Measurements from ENCODE around the gene PLXNB2. TPM values are rescaled to one million over a fixed set of nuclear protein-coding genes. Genes with fewer than 3 reads are reported as not detected.

The PLXNB2 gene
- polyA plus RNA-seq, 1 of the 3 experiments (the other 2 are of a cell fraction) = 108 TPM

DNA sequence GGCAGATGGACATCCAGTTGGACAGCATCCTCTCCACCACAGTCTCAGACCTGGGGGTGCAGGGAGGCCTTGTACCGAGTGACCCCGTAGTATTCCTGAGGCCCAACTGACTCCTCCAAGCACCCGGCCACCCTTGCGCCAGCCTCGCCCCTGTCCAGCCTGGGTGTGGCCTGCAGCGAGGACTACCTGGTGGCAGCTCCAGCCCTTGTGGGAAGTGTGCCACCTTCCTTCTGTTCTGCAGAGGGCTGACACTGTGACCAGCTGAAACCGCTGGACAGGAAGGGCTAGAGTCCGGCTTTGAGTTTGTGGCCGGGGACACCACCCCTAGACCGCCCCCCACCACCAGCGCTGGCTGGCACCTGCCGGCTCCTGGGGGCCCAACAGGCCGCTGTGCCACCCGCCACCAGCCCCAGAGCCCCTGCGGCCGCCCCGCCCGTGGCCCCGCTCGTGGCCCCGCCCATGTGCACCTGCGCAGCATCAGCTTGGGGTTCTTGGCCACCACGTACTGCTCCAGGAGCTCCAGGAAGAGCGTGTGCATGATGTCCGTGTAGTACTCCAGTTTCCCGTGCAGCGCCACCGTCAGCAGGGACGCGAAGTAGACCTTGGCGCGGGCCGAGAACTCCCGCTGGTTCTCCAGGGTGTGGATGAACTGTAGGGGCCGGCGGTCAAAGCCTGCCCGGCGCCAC is 27.3 kb downstream of the PLXNB2 start:
- H3K9me3 ChIP-seq = no peaks in the 10 kb centered on the region
- H3K4me1 ChIP-seq (ENCODE audit: control insufficient read depth in 1 of 2, insufficient read depth in 2 of 2, low read depth in 1 of 2, low read length in 1 of 2) = peaks cover 0 to 9% of the 10 kb centered on the region in 2 experiments; a peak in 1 of 4 replicates
- H3K4me2 ChIP-seq = no peak overlapping the region
- peaks cover 25 to 77% of the 10 kb centered on the region in 2 experiments for H3K36me3 ChIP-seq (replicated peaks in 1 of 2; ENCODE audit: control insufficient read depth in 1 of 2, insufficient read depth in 2 of 2, low read length in 1 of 2)
- peaks cover 13% of the 10 kb centered on the region for H3F3A ChIP-seq (replicated peaks; ENCODE audit: insufficient read depth)
- H3K4me3 ChIP-seq (ENCODE audit: low read depth in 2 of 2, low read length in 1 of 2) = no peak overlapping the region
- ChIA-PET CTCF (interaction anchor here (1.3 to 2.1 kb wide), 3 partner anchors 22 to 62 kb away, joined by 5 to 6 read pairs (median 6); partner anchors contain the start of gene DENND6B), POLR2A (no interaction called here)
- no peak overlapping the region for H3K27ac ChIP-seq (ENCODE audit: low read depth in 2 of 2, low read length in 1 of 2)
- no peak overlapping the region for H3K9ac ChIP-seq
- H3K79me2 ChIP-seq (ENCODE audit: insufficient read depth) = peaks cover 5% of the 10 kb centered on the region; the same call in 1 of the 2 replicates
- WGBS (ENCODE audit: low lambda C conversion rate) = 99% methylated on average over 15 of the region's 38 CpGs
- H3K9me2 ChIP-seq = no peaks in the 10 kb centered on the region
- peaks cover 7% of the 10 kb centered on the region; the same call in 1 of the 2 replicates for H4K20me1 ChIP-seq (ENCODE audit: insufficient read depth)
- DNase-seq = no peak
- TF ChIP-seq TAF1 (IDR thresholded peaks at IDR 0.05; ENCODE audit: borderline replicate concordance, low read depth, low read length) = no peak
- TF ChIP-seq RAD21 (IDR thresholded peaks at IDR 0.05; ENCODE audit: low read length) = no peak
- TF ChIP-seq, protein P1, sequence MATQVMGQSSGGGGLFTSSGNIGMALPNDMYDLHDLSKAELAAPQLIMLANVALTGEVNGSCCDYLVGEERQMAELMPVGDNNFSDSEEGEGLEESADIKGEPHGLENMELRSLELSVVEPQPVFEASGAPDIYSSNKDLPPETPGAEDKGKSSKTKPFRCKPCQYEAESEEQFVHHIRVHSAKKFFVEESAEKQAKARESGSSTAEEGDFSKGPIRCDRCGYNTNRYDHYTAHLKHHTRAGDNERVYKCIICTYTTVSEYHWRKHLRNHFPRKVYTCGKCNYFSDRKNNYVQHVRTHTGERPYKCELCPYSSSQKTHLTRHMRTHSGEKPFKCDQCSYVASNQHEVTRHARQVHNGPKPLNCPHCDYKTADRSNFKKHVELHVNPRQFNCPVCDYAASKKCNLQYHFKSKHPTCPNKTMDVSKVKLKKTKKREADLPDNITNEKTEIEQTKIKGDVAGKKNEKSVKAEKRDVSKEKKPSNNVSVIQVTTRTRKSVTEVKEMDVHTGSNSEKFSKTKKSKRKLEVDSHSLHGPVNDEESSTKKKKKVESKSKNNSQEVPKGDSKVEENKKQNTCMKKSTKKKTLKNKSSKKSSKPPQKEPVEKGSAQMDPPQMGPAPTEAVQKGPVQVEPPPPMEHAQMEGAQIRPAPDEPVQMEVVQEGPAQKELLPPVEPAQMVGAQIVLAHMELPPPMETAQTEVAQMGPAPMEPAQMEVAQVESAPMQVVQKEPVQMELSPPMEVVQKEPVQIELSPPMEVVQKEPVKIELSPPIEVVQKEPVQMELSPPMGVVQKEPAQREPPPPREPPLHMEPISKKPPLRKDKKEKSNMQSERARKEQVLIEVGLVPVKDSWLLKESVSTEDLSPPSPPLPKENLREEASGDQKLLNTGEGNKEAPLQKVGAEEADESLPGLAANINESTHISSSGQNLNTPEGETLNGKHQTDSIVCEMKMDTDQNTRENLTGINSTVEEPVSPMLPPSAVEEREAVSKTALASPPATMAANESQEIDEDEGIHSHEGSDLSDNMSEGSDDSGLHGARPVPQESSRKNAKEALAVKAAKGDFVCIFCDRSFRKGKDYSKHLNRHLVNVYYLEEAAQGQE (IDR thresholded peaks at IDR 0.05; ENCODE audit: low read depth, low read length) = no peak
- no peak for TF ChIP-seq RCOR1 (IDR thresholded peaks at IDR 0.05; ENCODE audit: low read length)
- TF ChIP-seq TCF12 (IDR thresholded peaks at IDR 0.05) = no peak
- H2AFZ ChIP-seq (ENCODE audit: low read depth) = no peak overlapping the region
- no peaks in the 10 kb centered on the region for H3K27me3 ChIP-seq (ENCODE audit: insufficient read depth)

DNA sequence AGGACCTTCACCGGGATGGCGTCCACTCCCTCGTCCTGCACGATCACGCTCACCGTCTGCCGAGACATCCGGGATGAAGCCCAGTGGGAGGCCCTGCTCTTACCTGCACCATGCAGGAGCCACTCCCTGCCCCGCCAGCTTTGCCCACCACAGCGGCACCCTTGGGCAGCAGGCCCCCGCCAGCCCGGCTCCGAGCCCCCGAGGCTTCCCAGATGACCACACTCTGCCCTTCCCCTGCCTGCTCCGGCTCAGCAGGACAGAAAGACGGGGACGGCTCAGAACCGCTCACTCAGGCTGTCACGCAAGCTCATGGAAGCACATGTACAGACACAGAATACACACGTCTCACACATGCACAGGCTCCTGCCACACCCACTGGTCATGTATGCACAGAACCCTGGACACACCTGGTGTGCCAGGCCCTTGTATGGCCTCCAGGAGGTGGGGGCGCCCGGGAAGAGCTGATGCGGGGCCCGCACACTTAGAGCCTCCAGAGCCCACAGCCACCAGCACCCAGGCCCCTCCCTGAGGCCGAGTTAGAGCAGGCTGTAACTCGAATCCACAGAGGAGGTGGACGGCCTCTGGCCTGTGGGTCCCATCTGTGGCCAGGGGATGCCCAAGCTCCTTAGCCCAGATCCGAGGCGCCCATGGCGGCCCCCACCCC is 28.4 kb downstream of the PLXNB2 start:
- Histone ChIP-seq H2AFZ (ENCODE audit: low read depth) (no peak overlapping the region), H3K9me2 (no peaks in the 10 kb centered on the region), H3K4me1 (ENCODE audit: control insufficient read depth in 1 of 2, insufficient read depth in 2 of 2, low read depth in 1 of 2, low read length in 1 of 2) (peaks cover 2 to 9% of the 10 kb centered on the region in 2 experiments; a peak in 2 of 4 replicates), H3K9ac (no peak overlapping the region), H3K36me3 (replicated peaks in 1 of 2; ENCODE audit: control insufficient read depth in 1 of 2, insufficient read depth in 2 of 2, low read length in 1 of 2) (peaks cover 29 to 80% of the 10 kb centered on the region in 2 experiments), H3K4me2 (no peak overlapping the region), H4K20me1 (ENCODE audit: insufficient read depth) (peaks cover 14% of the 10 kb centered on the region; the same call in 1 of the 2 replicates), H3K79me2 (ENCODE audit: insufficient read depth) (peaks cover 5% of the 10 kb centered on the region; the same call in 1 of the 2 replicates), H3K27me3 (ENCODE audit: insufficient read depth) (no peaks in the 10 kb centered on the region), H3F3A (replicated peaks; ENCODE audit: insufficient read depth) (peaks cover 20% of the 10 kb centered on the region), H3K27ac (ENCODE audit: low read depth in 2 of 2, low read length in 1 of 2) (no peak overlapping the region), H3K4me3 (ENCODE audit: low read depth in 2 of 2, low read length in 1 of 2) (no peak overlapping the region), H3K9me3 (no peaks in the 10 kb centered on the region)
- ChIA-PET POLR2A (no interaction called here), CTCF (interaction anchor here (2.0 to 2.1 kb wide), 2 partner anchors 23 to 47 kb away, joined by 5 to 6 read pairs; partner anchors contain the start of gene DENND6B)
- no peak for DNase-seq
- 97% methylated on average over 12 of the region's 30 CpGs for WGBS (ENCODE audit: low lambda C conversion rate)
- TF ChIP-seq YY1 (IDR thresholded peaks at IDR 0.05; ENCODE audit: low read depth) = no peak
- TF ChIP-seq, protein P2, sequence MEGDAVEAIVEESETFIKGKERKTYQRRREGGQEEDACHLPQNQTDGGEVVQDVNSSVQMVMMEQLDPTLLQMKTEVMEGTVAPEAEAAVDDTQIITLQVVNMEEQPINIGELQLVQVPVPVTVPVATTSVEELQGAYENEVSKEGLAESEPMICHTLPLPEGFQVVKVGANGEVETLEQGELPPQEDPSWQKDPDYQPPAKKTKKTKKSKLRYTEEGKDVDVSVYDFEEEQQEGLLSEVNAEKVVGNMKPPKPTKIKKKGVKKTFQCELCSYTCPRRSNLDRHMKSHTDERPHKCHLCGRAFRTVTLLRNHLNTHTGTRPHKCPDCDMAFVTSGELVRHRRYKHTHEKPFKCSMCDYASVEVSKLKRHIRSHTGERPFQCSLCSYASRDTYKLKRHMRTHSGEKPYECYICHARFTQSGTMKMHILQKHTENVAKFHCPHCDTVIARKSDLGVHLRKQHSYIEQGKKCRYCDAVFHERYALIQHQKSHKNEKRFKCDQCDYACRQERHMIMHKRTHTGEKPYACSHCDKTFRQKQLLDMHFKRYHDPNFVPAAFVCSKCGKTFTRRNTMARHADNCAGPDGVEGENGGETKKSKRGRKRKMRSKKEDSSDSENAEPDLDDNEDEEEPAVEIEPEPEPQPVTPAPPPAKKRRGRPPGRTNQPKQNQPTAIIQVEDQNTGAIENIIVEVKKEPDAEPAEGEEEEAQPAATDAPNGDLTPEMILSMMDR (IDR thresholded peaks at IDR 0.05) = no peak
- no peak for TF ChIP-seq EZH2phosphoT487 (IDR thresholded peaks at IDR 0.05; ENCODE audit: borderline replicate concordance, low read depth)
- TF ChIP-seq, protein P1 (IDR thresholded peaks at IDR 0.05; ENCODE audit: low read depth, low read length) = no peak
- no peak for TF ChIP-seq FOXJ3 (CRISPR knock-in tag; IDR thresholded peaks at IDR 0.05)
- no peak for TF ChIP-seq SMC3 (IDR thresholded peaks at IDR 0.05; ENCODE audit: low read depth, low read length)
- no peak for TF ChIP-seq GATA2 (CRISPR knock-in tag; IDR thresholded peaks at IDR 0.05)
- TF ChIP-seq EP300 (IDR thresholded peaks at IDR 0.05; ENCODE audit: borderline replicate concordance in 1 of 2, low read depth in 1 of 2, low read length in 1 of 2) = no peak
- no peak for TF ChIP-seq SIN3A (IDR thresholded peaks at IDR 0.05; ENCODE audit: borderline replicate concordance, low read depth, low read length)
- TF ChIP-seq NRF1 (IDR thresholded peaks at IDR 0.05; ENCODE audit: low read depth, low read length) = no peak
- no peak for TF ChIP-seq CHD2 (IDR thresholded peaks at IDR 0.05; ENCODE audit: low read length, partially characterized antibody)
- TF ChIP-seq FOXM1 (IDR thresholded peaks at IDR 0.05; ENCODE audit: low read depth) = no peak

Measured in SK-N-SH (cell line).